ENCODE data around the gene GLT6D1. TPM values are rescaled to one million over a fixed set of nuclear protein-coding genes. Genes with fewer than 3 reads are reported as not detected.
A peak's percentile ranks its signal among the peaks of the same experiment; 100 is the strongest.

Gene GLT6D1
- total RNA-seq, 1 donor from 2014 or later: not detected

- H3K9me3 Mint-ChIP-seq (ENCODE audit: unreplicated experiment): peaks cover 6% of the 10 kb centered on the region
- no peaks in the 10 kb centered on the region for H3K4me1 Mint-ChIP-seq (ENCODE audit: low read depth, unreplicated experiment)
- peaks cover 3% of the 10 kb centered on the region for H3K36me3 Mint-ChIP-seq (ENCODE audit: unreplicated experiment)
- DNase-seq: no peak
- TF ChIP-seq CTCF (IDR thresholded peaks at IDR 0.05; ENCODE audit: partially characterized antibody, unreplicated experiment): no peak
- no peak within 1 kb of the TSS for H3K4me3 Mint-ChIP-seq (ENCODE audit: unreplicated experiment)
- peaks cover 2% of the 10 kb centered on the region for H3K27me3 Mint-ChIP-seq (ENCODE audit: unreplicated experiment)
- no peak within 1 kb of the TSS for H3K27ac Mint-ChIP-seq (ENCODE audit: unreplicated experiment)
Observed at GRCh38 chr9:135662758-135663450, 23.6 kb upstream of the GLT6D1 start, which contains the start of gene LCN9. TSS of gene LCN9 (plus strand) at chr9:135663309. CDS start at chr9:135663322, 13 bp downstream.

GRCh38 chr9:135661816-135662560, 22.6 kb upstream of the GLT6D1 start:
- no peaks in the 10 kb centered on the region for H3K4me1 Mint-ChIP-seq (ENCODE audit: low read depth, unreplicated experiment)

DNA sequence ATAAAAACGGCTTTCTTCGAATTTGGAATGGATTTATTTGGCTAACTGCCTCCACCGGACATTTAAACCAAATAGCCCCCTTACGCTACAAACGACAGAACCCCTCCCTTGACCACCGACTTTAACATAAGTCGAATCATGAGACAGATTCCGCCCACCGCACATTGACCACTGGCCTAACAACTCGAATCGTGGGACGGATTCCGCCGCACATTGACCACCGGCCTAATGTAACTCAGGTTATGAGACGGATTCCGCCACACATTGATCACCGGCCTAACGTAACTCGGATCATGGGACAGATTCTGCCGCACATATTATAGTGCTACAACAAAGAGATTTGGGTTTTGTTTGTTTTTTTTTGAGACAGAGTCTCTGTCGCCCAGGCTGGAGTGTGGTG, 21.1 kb upstream of the GLT6D1 start:
- TF ChIP-seq CTCF (IDR thresholded peaks at IDR 0.05; ENCODE audit: partially characterized antibody, unreplicated experiment): no peak
- H3K4me3 Mint-ChIP-seq (ENCODE audit: unreplicated experiment): no peak overlapping the region
- no peaks in the 10 kb centered on the region for H3K4me1 Mint-ChIP-seq (ENCODE audit: low read depth, unreplicated experiment)
- DNase-seq: no peak
- H3K9me3 Mint-ChIP-seq (ENCODE audit: unreplicated experiment): peaks cover 6% of the 10 kb centered on the region
- no peak overlapping the region for H3K27ac Mint-ChIP-seq (ENCODE audit: unreplicated experiment)
- peaks cover 4% of the 10 kb centered on the region for H3K36me3 Mint-ChIP-seq (ENCODE audit: unreplicated experiment)
- H3K27me3 Mint-ChIP-seq (ENCODE audit: unreplicated experiment): peaks cover 2% of the 10 kb centered on the region

More at GRCh38 chr9:135661816-135662560, 22.6 kb upstream of the GLT6D1 start:
- no peak for TF ChIP-seq CTCF (IDR thresholded peaks at IDR 0.05; ENCODE audit: partially characterized antibody, unreplicated experiment)
- Mint-ChIP-seq H3K9me3 (ENCODE audit: unreplicated experiment) (peaks cover 7% of the 10 kb centered on the region), H3K27ac (ENCODE audit: unreplicated experiment) (peak overlapping the region; percentile 25), H3K36me3 (ENCODE audit: unreplicated experiment) (peaks cover 4% of the 10 kb centered on the region), H3K4me3 (ENCODE audit: unreplicated experiment) (no peak overlapping the region), H3K27me3 (ENCODE audit: unreplicated experiment) (peaks cover 2% of the 10 kb centered on the region)
- no peak for DNase-seq

GRCh38 chr9:135659252-135659651, 19.9 kb upstream of the GLT6D1 start:
- Mint-ChIP-seq H3K4me1 (ENCODE audit: low read depth, unreplicated experiment) (no peaks in the 10 kb centered on the region), H3K36me3 (ENCODE audit: unreplicated experiment) (peaks cover 9% of the 10 kb centered on the region), H3K27me3 (ENCODE audit: unreplicated experiment) (peaks cover 2% of the 10 kb centered on the region), H3K4me3 (ENCODE audit: unreplicated experiment) (no peak overlapping the region), H3K27ac (ENCODE audit: unreplicated experiment) (no peak overlapping the region), H3K9me3 (ENCODE audit: unreplicated experiment) (peaks cover 6% of the 10 kb centered on the region)
- DNase-seq: no peak
- TF ChIP-seq CTCF (IDR thresholded peaks at IDR 0.05; ENCODE audit: partially characterized antibody, unreplicated experiment): no peak

GRCh38 chr9:135657416-135657815, 18.1 kb upstream of the GLT6D1 start:
- Mint-ChIP-seq H3K4me1 (ENCODE audit: low read depth, unreplicated experiment) (no peaks in the 10 kb centered on the region), H3K36me3 (ENCODE audit: unreplicated experiment) (peaks cover 9% of the 10 kb centered on the region), H3K27me3 (ENCODE audit: unreplicated experiment) (peaks cover 2% of the 10 kb centered on the region), H3K27ac (ENCODE audit: unreplicated experiment) (no peak overlapping the region), H3K9me3 (ENCODE audit: unreplicated experiment) (peaks cover 6% of the 10 kb centered on the region), H3K4me3 (ENCODE audit: unreplicated experiment) (no peak overlapping the region)
- no peak for DNase-seq
- TF ChIP-seq CTCF (IDR thresholded peaks at IDR 0.05; ENCODE audit: partially characterized antibody, unreplicated experiment): no peak

Measured in glutamatergic neuron (in vitro differentiated cells).